ENCODE results near the gene SDCCAG8. TPM values are rescaled to one million over a fixed set of nuclear protein-coding genes. Genes with fewer than 3 reads are reported as not detected.

SDCCAG8 gene
- total RNA-seq, 1 experiment from 2014 or later, result 10.0 TPM

DNA sequence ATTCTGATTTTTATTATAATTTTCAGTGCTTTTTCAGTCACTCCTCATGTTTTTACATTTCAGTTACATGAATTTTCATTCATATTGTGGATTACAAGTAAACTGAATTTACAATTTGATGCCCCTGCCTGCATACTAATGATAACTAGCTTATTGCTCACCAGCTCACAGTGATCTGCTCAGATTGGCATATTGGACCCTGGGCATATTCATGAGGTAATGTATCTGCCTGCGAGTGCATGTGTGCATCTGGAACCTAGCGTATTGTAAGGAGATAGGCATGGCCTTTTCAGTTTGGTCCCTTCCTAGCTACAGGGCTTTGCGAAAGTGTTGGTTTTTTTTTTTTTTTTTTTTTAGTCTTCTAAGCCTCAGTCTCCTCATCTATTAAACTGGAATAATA, 213.7 kb downstream of the SDCCAG8 start:
- no peak overlapping the region for H4K5ac ChIP-seq (ENCODE audit: insufficient read length, low read depth, low read length)
- H4K20me1 ChIP-seq (ENCODE audit: control insufficient read depth, insufficient read depth, insufficient read length), result no peaks in the 10 kb centered on the region
- TF ChIP-seq, protein P1, sequence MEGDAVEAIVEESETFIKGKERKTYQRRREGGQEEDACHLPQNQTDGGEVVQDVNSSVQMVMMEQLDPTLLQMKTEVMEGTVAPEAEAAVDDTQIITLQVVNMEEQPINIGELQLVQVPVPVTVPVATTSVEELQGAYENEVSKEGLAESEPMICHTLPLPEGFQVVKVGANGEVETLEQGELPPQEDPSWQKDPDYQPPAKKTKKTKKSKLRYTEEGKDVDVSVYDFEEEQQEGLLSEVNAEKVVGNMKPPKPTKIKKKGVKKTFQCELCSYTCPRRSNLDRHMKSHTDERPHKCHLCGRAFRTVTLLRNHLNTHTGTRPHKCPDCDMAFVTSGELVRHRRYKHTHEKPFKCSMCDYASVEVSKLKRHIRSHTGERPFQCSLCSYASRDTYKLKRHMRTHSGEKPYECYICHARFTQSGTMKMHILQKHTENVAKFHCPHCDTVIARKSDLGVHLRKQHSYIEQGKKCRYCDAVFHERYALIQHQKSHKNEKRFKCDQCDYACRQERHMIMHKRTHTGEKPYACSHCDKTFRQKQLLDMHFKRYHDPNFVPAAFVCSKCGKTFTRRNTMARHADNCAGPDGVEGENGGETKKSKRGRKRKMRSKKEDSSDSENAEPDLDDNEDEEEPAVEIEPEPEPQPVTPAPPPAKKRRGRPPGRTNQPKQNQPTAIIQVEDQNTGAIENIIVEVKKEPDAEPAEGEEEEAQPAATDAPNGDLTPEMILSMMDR (conservative IDR thresholded peaks at IDR 0.05), result no peak
- DNase-seq, result peak; percentile 0
- H2BK5ac ChIP-seq (ENCODE audit: insufficient read length, low read length), result no peak overlapping the region
- no peak overlapping the region for H4K91ac ChIP-seq (ENCODE audit: insufficient read length, low read depth, low read length)
- no peak overlapping the region for H3K4ac ChIP-seq (ENCODE audit: low read depth, low read length)
- Mint-ChIP-seq H3K27ac (no peak overlapping the region), H3K4me3 (no peak overlapping the region), H3K9me3 (no peaks in the 10 kb centered on the region), H3K27me3 (ENCODE audit: low read depth) (no peaks in the 10 kb centered on the region), H3K4me1 (peaks cover 37 to 44% of the 10 kb centered on the region in 2 experiments), H3K36me3 (ENCODE audit: insufficient read depth in 1 of 3, low read depth in 3 of 3) (no peaks in the 10 kb centered on the region)
- H2AK5ac ChIP-seq (ENCODE audit: insufficient read length, low read length), result no peak overlapping the region
- no peak overlapping the region for H3T11ph ChIP-seq (ENCODE audit: low read length)
- no peaks in the 10 kb centered on the region for H3K79me1 ChIP-seq (ENCODE audit: insufficient read depth, low read depth, low read length, poor library complexity, severe bottlenecking)
- H3K27ac ChIP-seq (ENCODE audit: insufficient read length, low read depth, low read length), result no peak overlapping the region
- no peaks in the 10 kb centered on the region for H3K23me2 ChIP-seq (ENCODE audit: insufficient read length, low read depth, low read length, poor library complexity, severe bottlenecking)
- no peaks in the 10 kb centered on the region for H3K79me2 ChIP-seq (ENCODE audit: insufficient read depth, low read length)
- H3K9me3 ChIP-seq (ENCODE audit: control insufficient read depth, low read depth, low read length), result no peaks in the 10 kb centered on the region
- H3K14ac ChIP-seq (ENCODE audit: insufficient read depth, low read length), result no peak overlapping the region
- no peak overlapping the region for H3K56ac ChIP-seq (ENCODE audit: insufficient read length, low read depth, low read length)
- H2BK15ac ChIP-seq (ENCODE audit: low read depth, low read length), result no peak overlapping the region
- H3K9ac ChIP-seq (ENCODE audit: extremely low read depth, insufficient read length, low read length), result no peak overlapping the region
- no peak overlapping the region for H2BK20ac ChIP-seq (ENCODE audit: low read depth, low read length, poor library complexity, severe bottlenecking)
- H3K4me2 ChIP-seq (ENCODE audit: insufficient read depth, insufficient read length, low read length), result no peak overlapping the region
- no CpG with 5 or more reads among the region's 3 CpGs for WGBS (ENCODE audit: extremely low coverage, insufficient read length, low lambda C conversion rate)
- H3K27me3 ChIP-seq (ENCODE audit: insufficient read depth, low read length), result no peaks in the 10 kb centered on the region
- peaks cover 5% of the 10 kb centered on the region; the same call in 1 of the 2 replicates for H3K4me1 ChIP-seq (ENCODE audit: insufficient read depth, low read length)
- H2BK120ac ChIP-seq (ENCODE audit: low read depth, low read length, poor library complexity, severe bottlenecking), result no peak overlapping the region
- no peak overlapping the region for H3K23ac ChIP-seq (ENCODE audit: insufficient read length, low read depth, low read length)
- no peak overlapping the region for H2AFZ ChIP-seq (ENCODE audit: low read length)
- no peak overlapping the region for H3K18ac ChIP-seq (ENCODE audit: insufficient read length, low read depth, low read length)
- H4K8ac ChIP-seq (replicated peaks; ENCODE audit: insufficient read length, low read depth, low read length), result no peak overlapping the region
- no peak overlapping the region for H2BK12ac ChIP-seq (ENCODE audit: insufficient read length, low read depth, low read length)
